WTC11 (cell line): ENCODE measurements around the gene LMO3.

Source experiments
- AFF4 ChIP-seq: sonication (generic); formaldehyde crosslinking; IDR thresholded peaks from 2 replicates; pipeline ENCODE4 v1.8.1; 2023; ENCODE audit warnings: mild to moderate bottlenecking, missing genetic modification reagents, borderline replicate concordance
- CREB1 ChIP-seq: sonication (generic); formaldehyde crosslinking; IDR thresholded peaks from 2 replicates; pipeline ENCODE4 v1.8.0; 2023; ENCODE audit warnings: mild to moderate bottlenecking, missing genetic modification reagents
- CTCF ChIP-seq: fragments of 200-600 bp; IDR thresholded peaks from 2 replicates; pipeline ENCODE4 v1.8.0; 2022; ENCODE audit warnings: antibody characterized with exemption
- RELA ChIP-seq: sonication (generic); formaldehyde crosslinking; IDR thresholded peaks from 2 replicates; pipeline ENCODE4 v1.8.1; 2022; ENCODE audit warnings: missing genetic modification reagents, mild to moderate bottlenecking, borderline replicate concordance
- SMAD3 ChIP-seq: sonication (generic); formaldehyde crosslinking; IDR thresholded peaks from 2 replicates; pipeline ENCODE4 v1.8.0; 2022; ENCODE audit warnings: missing genetic modification reagents, mild to moderate bottlenecking, borderline replicate concordance
- TCF7 ChIP-seq: sonication (generic); formaldehyde crosslinking; IDR thresholded peaks from 2 replicates; pipeline ENCODE4 v1.8.0; 2022; ENCODE audit warnings: mild to moderate bottlenecking, low read depth, missing genetic modification reagents, moderate library complexity
- TP53 ChIP-seq: sonication (generic); formaldehyde crosslinking; IDR thresholded peaks from 2 replicates; pipeline ENCODE4 v1.8.1; 2023; ENCODE audit warnings: mild to moderate bottlenecking, missing genetic modification reagents

GRCh38 chr12:16588812-16589211 lies 17.1 kb downstream of the LMO3 start:
- TF ChIP-seq CTCF: no peak
- TF ChIP-seq RELA (CRISPR knock-in tag): no peak
- TF ChIP-seq SMAD3: no peak
- no peak for TF ChIP-seq TP53 (CRISPR knock-in tag)
- no peak for TF ChIP-seq AFF4 (CRISPR knock-in tag)
- TF ChIP-seq CREB1 (CRISPR knock-in tag): no peak
- no peak for TF ChIP-seq TCF7
